Activated CD4-positive, alpha-beta T cell treated with anti-CD3 and anti-CD28 coated beads, Interleukin-10, Interleukin-2, amounts not matched to agents 100 ng/mL and 50 ng/mL, durations not matched to agents 16 hours and 8 hours (primary cell): ENCODE data around the gene VOPP1.

Source experiments
- DNase-seq: peaks from one replicate; pipeline ENCODE4 v3.0.0-alpha.2; 2020

The VOPP1 gene

DNA sequence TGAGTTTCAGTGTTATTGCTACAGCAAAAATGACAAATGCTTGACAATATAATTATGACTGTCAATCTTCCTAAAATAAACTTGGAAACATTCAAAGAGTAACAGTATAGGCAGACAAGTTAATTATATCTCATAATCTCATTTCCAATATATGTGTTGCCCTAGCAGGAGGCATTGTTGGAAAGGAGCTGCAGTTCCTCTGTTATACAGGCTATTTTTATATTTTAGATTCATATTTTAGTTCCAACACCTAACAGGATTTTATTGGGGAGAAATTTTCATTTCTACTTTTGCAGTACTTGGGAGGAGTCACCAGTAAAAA, 19.3 kb downstream of the VOPP1 start:
- DNase-seq = no peak

DNA sequence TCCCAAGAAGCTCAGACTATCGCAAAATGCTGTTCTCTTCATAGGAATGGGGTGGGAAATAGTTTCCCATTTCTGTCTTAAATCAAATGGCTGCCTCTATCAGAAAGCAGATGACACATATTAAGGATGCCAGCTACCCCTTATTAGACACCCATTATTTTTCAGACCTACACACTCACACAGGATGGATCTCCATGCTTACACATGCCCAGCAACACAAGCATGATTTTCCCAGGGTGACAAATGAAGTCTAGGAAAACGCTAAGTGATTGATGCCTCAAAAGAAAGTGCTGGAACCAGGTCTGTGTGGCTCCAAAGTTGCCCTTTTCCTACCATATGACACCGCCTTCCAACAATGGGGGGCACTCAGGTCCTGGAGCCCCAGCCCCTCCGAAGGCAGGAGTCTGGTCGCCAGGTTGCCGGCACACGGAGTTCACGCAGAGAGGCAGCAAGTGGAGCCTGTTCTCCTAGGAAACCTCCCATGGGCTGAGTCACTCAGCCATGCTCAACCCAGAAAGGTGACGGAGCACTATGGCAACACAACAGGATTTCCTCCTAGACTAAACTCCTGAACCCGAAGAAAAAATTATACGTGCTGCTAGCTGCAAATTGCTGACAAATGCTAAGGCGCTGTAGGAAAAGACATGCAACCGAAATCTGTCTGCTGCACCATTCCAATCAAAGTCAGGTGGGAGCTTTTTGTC, 19.8 kb downstream of the VOPP1 start:
- DNase-seq = no peak

DNA sequence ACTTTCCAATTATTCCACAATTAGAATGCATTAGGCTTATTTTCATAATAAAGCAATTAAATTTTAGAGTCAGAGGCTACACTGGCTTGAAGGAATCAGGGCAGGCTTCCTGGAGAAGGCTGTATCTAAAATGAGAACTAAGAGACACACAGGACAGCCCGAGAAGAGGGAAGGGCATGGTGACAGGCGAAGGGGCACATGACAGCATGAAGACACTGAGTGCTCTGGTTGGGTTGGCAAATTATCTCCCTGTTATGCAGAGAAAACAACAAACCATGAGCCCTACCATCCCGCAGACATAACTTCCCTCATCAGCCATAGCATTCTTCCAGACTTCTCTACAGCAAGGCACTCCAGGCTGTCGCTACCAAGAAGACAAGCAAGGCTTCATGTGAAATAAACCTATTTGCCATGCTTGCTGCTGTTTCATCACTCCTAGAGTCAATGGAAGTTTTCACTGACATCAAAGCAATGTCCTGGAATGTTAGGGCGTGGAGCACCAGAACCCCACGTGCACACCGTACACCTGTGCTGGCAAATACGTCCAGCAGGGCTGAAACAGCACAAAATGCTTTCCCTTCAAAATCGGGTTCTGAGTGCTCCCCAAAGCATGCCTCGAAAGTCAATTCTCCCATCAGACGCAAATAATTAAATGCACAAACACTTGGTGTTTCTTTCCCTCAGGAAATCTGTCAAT, 21.3 kb downstream of the VOPP1 start:
- DNase-seq = no peak

DNA sequence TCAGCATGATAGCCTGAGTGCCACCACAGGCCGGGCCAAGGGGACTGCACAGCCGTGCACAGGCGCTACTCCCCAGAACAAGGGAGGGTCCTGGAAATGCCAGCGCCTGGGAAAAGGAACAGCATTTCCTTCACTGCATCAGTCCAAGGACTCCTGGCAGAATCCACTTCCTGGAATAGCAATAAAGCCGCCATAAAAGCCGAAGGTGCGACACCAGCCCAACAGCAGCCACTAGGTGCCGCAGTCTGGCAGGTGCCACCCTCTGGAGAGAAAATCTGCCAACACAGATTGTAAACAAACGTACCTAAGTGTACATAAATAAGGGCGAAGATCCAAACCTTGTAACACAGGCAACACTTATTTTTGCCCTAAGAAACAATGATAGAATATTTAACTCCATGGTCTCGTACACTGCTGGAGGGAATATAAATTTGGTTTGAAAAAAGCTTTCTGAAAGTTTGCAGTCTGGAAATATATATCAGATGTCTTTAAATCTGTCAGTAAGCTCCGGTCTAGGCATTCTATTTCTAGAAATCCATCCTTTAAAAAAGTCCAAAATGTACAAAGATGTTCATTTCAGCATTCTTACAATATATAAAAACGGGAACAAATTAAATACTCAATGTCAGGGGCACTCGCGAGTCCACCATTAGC, 22.2 kb downstream of the VOPP1 start:
- no peak for DNase-seq

DNA sequence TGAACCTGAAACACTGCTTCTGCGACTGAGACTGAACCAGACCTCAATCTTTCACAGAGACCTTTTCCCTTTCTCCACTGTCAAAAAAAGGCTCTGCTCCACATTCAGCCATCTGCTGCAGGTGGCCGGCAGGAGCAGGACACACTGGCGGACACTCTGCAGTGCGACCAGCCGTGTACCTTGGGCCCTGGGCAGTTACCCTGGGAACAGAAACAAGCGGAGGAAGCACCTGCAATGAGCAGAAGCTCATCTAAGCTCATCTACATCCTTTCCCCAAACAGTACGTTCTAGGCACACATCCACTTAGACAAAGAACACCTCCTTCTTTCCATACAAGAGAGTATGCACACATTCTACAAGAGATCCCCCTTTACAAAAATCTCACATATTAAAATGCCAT, 22.8 kb downstream of the VOPP1 start:
- DNase-seq = no peak

DNA sequence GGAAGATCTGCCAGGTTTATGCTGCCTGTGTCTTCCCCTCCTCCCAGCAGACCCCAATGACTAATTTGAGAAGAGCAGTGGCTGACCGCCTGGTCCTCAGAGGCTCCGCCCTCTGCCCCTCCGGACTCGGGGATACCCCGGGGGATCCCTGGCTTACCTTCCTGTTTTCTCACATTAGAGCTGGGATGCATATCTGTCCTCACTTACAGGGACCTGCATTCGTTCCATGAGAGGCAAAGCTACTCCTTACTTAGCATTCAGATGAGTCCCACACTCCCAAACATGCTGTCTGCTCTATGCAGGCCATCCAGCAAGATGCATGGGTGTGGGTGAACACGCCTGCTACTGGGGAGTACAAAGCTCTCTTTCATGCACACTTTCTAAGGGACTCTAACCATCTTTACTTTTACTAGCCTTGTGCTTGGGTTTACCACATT, 24.0 kb downstream of the VOPP1 start:
- no peak for DNase-seq

DNA sequence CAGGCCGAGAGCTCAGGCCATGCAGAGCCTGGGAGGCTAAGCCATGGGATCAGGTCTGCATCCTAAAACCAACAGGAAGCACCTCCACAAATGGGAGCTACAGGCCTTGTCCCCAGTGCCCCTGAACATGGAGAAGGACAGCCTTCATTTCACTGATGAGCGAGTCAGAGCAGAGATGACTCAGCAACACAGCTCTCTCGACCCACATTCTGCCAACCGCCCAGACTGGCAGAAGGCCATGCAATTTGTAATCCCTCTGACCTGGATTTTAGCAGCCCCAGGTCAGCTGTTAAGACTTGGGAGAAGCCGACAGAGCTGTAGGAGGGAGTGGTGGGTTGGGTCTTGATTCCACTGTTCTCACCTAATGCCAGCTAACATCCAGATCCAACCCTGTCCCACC, 25.5 kb downstream of the VOPP1 start:
- peak; percentile 81 for DNase-seq

DNA sequence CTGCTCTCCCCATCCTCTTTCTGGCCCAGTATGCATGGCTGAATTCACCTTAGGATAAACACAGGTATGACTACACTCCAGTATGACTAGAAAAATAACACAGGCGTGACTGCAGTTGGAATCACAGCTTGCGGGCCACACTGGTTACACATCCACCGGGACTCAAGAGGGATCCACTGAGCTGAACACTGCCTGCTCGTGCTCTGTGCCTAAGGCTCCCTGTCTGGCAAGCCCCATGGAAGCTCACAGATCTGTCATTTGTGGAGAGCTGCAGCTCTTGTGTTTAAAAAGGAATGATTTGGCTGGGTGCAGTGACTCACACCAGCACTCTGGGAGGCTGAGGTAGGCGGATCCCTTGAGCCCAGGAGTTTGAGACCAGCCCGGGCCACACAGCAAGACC, 26.8 kb downstream of the VOPP1 start:
- DNase-seq = no peak

DNA sequence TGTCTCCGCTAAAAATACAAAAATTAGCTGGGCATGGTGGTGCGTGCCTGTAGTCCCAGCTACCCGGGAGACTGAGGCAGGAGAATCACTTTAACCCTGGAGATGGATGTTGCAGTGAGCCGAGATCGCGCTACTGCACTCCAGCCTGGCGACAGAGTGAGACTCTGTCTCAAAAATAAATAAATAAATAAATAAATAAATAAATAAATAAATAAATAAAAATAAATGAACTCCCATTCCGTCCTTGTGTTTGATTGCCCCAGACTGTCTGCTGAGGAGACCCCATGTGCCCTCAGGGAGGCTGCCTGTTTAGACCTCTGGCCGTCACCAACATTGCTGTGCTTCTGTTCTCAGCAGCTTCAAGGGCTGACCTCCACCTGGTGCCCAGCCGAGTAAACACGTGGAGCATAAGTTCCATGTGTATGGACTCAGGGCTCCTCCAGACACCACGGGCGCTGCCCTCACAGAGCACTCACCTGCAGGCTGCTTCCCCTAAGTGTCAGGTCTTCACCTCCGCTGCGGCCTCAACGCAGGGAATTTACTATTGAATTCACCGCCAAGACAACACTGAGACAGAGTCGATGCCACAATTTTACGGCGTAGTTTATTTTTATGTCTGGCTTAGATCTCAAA, 32.0 kb downstream of the VOPP1 start:
- no peak for DNase-seq

DNA sequence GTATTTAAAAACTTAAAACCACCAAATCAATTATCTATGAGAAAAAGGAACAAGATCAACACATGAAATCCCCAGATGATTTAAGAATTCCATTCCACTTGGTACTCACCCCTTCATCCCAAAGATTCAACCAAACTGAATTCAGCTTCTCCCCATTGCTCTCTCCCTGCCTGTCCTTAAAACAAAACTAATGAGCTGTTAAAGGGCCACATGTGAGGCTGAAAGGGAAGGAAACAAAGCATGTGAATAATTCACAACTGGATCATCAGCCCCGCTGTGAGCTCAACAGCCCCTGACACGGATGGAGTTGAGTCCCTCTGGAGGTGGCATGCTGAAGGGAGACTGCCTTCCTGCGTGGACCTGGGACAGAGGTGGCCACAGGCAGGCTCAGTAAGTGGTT, 32.9 kb downstream of the VOPP1 start:
- DNase-seq = no peak

DNA sequence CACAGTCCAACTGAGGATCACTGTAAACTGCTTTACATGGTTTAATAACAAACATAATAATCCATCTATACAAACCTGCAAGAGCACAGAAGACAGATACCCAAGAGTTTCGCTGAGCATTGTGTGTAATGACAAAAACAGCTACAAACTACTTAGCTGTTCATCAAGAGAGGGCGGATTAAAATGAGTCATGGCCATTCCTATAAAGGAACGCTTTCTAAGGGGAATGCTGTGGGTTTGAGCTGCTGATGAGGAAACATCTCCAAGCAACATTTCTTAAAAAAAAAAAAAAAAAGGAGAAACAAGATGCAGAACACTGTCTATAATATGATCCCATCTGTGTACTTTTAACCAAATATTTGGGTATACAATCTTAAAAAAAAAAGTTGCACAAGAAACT, 33.8 kb downstream of the VOPP1 start:
- DNase-seq = no peak

DNA sequence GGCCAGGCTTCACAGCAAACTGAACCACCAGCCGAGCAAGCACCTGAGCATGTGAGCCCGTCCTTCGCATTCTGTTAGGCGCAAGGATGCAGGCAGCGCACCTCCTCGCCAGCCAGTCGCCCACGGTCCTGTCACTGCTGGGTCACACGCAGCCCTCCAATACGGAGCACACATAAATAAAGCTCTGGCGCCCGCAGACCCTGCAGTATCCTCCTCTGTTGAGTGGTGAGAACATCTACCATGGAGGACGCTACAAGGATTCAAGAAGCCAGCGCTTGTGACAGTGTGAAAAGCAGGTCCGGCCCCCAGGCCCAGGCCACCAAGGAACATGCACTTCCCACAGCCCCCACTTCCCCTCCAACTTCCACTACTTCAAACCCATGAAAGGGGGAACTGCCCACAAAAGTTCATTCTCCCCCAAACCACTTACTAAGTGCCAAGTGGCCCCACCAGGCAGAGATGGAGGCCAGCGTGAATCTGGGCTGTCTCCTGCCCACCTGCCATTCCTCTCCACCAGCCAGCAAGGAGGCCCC, 34.8 kb downstream of the VOPP1 start:
- no peak for DNase-seq

DNA sequence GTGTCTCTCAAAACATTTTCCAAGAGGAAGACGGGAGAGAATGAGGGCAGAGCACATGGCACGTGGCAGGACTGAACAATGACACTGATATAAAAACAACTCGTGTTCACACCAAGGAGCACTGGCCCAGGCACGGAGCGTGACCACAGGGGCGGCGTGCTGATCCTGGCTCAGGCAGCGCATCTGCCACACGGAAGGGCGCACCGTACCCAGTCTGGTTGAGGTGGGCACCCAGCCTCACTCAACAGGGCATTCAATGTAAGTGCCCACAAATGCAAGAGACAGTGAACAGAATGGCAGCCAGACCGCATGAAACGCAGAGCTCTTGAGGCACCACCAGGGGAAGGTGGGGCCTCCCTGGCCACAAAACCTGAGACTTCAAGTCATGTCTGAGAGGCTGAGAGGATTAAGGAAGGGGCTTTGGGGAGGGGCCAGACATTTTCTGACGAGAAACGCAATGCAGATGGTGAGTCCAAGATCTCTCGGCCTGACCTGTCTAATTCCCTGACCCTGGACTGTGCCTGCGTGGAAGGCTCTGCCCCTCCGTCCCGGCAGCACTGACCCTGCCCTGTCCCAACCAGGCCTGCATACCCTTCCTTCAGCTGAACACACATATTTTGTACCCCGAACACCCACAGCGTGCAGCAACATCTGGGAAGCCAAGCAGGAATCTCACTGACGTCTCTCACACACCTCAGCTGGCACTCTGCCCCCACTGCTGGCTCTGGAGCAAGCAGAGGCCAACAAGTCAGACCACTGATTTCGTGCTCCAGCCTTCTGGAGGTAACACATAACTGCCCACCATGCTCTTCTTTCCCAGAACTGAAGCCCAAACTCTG, 35.5 kb downstream of the VOPP1 start:
- no peak for DNase-seq

DNA sequence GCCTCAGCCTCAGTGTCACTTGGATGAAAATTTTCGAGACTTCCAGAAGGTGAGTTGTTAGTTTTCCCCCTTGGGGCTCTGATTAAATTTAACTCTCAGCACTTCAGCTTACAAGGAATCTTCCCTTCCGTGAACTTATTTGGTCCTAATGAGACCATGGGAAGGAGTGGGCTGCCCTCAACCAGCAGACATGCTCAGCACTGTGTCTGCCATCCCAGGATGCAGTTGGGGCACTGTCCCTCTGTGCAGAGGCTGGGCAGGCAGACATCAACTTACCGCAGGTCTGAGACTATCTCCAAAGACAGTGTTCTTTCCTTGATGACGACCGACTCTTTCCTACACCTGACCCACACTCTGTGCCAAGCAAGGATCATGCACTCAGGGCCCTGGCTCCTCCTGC, 36.7 kb downstream of the VOPP1 start:
- no peak for DNase-seq

DNA sequence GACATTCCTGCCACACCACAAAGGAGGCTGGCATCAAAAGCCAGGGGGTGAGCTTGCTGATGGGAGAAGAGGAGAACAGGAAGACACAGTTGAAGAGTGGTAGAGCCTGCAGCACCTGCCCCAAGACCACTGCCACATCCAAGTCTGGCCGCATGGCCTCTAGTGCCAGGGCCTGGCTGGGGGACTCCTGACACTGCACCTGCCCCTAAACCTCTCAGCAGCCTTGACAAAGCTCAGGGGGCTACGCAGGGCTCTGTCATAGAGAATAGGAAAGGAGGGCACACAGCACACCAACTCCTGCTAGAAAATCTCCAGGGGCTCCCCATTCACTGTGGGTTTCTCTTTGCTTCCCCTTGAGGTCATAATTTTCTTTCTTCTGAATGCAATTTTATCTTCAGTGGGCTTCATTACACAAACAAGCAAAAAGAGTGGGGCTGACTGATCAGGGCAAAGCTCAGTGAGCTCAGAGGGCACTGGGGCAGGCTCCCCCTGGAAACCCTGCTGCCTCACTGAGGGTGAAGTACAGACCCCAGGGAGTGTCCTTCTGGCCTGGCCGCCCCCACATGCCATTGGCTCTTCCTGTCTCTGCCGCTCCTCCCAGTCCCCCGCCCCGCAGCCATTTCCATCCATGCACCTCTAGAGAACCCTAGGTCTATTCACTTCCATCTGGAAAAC, 37.2 kb downstream of the VOPP1 start:
- DNase-seq = no peak

DNA sequence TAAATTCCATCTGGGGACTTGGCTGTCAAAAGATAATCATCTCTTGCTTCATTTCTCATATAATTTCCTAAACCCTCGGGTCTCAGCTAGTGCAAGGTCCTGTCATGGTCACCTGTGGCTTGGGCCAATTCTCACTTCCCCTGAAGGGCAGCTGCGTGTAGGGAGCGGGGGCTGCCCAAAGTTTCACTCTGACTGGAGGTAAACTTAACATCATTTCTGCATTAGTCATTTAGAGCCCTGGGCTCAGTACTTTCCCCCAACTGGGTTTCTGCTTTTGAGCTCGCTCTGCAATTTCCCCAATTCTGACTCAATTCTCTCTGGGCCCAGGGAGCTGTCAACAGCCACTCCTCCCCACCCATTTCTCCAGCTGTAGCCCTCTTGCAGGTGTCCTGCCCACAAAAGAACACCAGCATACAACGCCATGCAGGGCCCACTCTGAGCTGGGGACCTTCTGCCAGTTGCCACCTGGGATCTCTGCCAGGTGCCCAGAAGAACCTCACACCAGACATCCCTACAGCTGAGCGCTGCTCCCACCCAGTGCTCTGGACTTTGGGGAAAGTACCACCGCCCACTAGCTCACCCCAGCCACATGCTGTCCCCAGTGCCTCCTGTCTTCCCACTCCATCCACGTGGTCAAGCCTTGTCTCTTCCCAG, 37.9 kb downstream of the VOPP1 start:
- peak; percentile 97 for DNase-seq

DNA sequence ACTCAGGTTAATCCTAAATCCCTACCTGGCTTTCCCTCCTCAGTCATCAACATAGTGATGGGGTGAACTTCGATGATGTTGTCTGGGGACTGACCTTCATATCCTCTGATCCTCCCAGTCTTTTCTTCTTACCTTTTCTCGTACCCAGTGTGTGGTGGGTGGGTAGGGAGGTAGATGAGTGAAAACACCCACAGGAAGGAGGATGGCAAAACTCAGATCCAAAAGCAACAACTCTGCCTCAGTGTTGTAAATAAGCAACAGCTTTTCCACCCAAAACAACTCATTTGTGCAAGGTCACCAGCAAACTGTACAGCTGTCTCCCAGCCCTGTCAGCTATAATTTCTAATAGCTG, 38.6 kb downstream of the VOPP1 start:
- peak; percentile 70 for DNase-seq

DNA sequence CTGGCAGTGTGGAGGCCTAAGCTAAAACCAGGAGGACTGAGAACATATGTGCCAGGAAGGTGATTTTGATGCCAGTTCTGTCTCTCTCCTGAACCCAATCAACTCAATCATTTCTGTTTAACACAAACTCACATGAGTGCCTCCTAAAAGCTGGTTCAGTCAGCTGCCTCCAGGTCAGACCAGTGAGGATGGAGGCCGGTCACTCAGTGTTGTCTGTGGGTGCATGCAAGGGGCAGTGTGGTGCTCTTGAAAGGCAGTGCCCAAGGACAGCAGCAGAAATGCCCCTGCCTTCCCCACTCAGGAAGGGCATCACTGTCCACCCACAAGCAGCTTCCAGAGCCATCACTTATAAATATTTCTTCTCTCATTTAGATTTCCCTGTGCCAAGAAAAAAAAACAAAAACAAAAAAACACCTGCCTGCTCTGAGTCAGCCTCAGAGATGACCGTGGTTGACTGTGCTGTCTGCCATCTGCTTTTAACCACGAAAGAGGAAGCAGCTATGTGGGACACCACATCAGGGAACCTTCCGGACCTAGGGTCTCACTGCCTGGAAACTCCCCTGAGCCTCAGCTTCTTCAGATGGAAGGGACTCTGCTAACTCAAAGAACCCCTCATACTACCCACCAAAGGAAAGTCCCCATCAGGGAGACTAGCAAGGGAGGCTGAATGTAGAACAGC, 39.1 kb downstream of the VOPP1 start:
- DNase-seq = peak; percentile 94

DNA sequence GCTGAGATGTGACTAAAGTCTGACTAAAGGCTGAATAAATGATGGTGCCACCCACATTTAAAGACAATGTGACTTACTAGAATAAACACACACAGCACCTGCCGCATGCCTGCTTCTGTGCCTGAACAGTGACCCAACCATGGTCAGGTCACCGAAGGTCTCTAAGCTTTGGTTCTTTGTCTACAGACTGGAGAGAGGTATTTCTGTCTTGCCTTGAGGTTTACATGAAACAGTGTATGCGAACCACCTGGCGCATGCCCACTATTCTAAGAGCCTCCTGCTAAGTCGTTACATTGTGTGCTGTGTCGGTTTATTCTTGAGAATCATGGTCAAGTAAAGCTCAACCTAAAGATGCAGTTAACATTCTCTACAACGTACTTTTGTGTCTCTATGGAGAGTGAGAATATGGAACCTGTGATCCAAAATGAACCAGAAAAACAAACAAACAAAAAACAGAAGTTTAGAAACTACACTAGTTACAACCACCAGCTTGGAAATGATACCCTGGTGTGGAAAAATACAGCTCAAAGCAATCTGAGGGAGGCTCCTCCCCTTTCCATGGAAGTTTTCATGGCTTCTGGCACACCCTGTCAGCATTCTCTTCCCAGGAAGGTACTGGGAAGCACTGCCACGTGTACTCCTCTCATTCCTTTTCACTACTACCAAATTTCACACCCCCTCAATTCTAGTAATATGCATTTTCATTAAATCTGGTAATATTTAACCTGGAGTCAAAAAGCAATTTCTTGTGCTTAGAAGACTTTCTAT, 40.0 kb downstream of the VOPP1 start:
- no peak for DNase-seq

DNA sequence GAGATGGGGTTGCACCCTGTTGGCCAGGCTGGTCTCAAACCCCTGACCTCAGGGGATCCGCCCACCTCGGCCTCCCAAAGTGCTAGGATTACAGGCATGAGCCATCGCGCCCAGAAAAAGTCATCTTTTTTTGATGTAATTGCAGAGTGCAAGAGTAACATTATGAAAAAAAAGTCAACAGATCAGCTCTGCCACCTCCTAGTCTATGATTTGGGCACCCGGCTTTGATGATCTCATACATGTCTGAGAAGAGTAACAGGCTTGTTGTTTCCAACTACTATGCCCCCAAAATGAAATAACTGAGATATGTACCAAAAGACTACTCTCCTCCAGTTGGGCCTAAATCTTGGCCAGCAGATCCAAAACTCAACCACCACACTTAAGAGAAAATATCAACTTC, 40.8 kb downstream of the VOPP1 start:
- no peak for DNase-seq
